ENCODE measurements around the gene ZFP64. TPM values are rescaled to one million over a fixed set of nuclear protein-coding genes. Genes with fewer than 3 reads are reported as not detected.
"Not testable (repeated sequence)": the region's sequence is repeated elsewhere in the genome, so short reads cannot be mapped to it uniquely, and the experiment has no call there.

ZFP64 gene
- total RNA-seq, 2 experiments from 2014 or later, result 11.6 to 14.2 TPM

- POLR2A ChIA-PET, result interaction anchor here (1.3 kb wide), 1 partner anchor 13 kb away, joined by 3 read pairs; no protein-coding TSS in a partner anchor
- H3K4me1 Mint-ChIP-seq (ENCODE audit: low read depth), result peaks cover 18% of the 10 kb centered on the region
- ATAC-seq (no peak), DNase-seq (no peak)
- CTCF ChIA-PET, result no interaction called here
- no peaks in the 10 kb centered on the region for H3K36me3 Mint-ChIP-seq (ENCODE audit: low read depth)
- H3K4me3 Mint-ChIP-seq, result no peak overlapping the region
- no peaks in the 10 kb centered on the region for H3K27me3 Mint-ChIP-seq
- intact Hi-C loops (cut with micrococcal nuclease), result no loop called here
- no peak for TF ChIP-seq CTCF (IDR thresholded peaks at IDR 0.05)
- H3K9me3 Mint-ChIP-seq, result no peaks in the 10 kb centered on the region
- H3K27ac Mint-ChIP-seq, result no peak overlapping the region
These were observed 2.4 kb upstream of the ZFP64 start for GRCh38 chr20:52193886-52194545.

GRCh38 chr20:52193133-52193532, 1.6 kb upstream of the ZFP64 start:
- Mint-ChIP-seq H3K4me1 (ENCODE audit: low read depth) (peaks cover 18% of the 10 kb centered on the region), H3K27me3 (no peaks in the 10 kb centered on the region), H3K9me3 (no peaks in the 10 kb centered on the region), H3K27ac (peak overlapping the region; percentile 87), H3K36me3 (ENCODE audit: low read depth) (no peaks in the 10 kb centered on the region), H3K4me3 (peak overlapping the region; percentile 78)
- intact Hi-C loops (cut with micrococcal nuclease), result no loop called here
- no peak for TF ChIP-seq CTCF (IDR thresholded peaks at IDR 0.05)
- CTCF ChIA-PET, result no interaction called here
- ATAC-seq, result no peak
- POLR2A ChIA-PET, result interaction anchor here (1.7 kb wide), 1 partner anchor 14 kb away, joined by 7 read pairs; no protein-coding TSS in a partner anchor
- DNase-seq, result no peak

- Mint-ChIP-seq H3K27ac (peak overlapping the region; percentile 87), H3K4me3 (peak overlapping the region; percentile 78), H3K4me1 (ENCODE audit: low read depth) (peaks cover 18% of the 10 kb centered on the region)
- H3K9me3 Mint-ChIP-seq; DNase-seq; H3K36me3 Mint-ChIP-seq (ENCODE audit: low read depth); ATAC-seq; H3K27me3 Mint-ChIP-seq; intact Hi-C loops (cut with micrococcal nuclease): not testable (repeated sequence)
- ChIA-PET CTCF (interaction anchor here (1.5 kb wide), 1 partner anchor 37 kb away, joined by 4 read pairs; no protein-coding TSS in a partner anchor), POLR2A (interaction anchor here (1.4 to 1.7 kb wide), 3 partner anchors 12 to 1722 kb away, joined by 3 to 7 read pairs (median 3); no protein-coding TSS in a partner anchor)
These were observed 1.1 kb upstream of the ZFP64 start for GRCh38 chr20:52192719-52193007.

- ATAC-seq, result peak; percentile 45
- ChIA-PET POLR2A (interaction anchor here (0.7 to 1.7 kb wide), 8 partner anchors 9 to 1723 kb away, joined by 3 to 7 read pairs (median 3); no protein-coding TSS in a partner anchor), CTCF (interaction anchor here (0.8 to 1.5 kb wide), 6 partner anchors 20 to 120 kb away, joined by 3 to 4 read pairs (median 3); no protein-coding TSS in a partner anchor)
- intact Hi-C loops (cut with micrococcal nuclease), result no loop called here
- Mint-ChIP-seq H3K4me1 (ENCODE audit: low read depth) (peaks cover 18% of the 10 kb centered on the region), H3K36me3 (ENCODE audit: low read depth) (no peaks in the 10 kb centered on the region), H3K27me3 (no peaks in the 10 kb centered on the region), H3K9me3 (no peaks in the 10 kb centered on the region), H3K4me3 (peak overlapping the region; percentile 78), H3K27ac (peak overlapping the region; percentile 87)
- peak; percentile 61 for DNase-seq
- peak; percentile 25 for TF ChIP-seq CTCF (IDR thresholded peaks at IDR 0.05)
These were observed 538 bp upstream of the ZFP64 start for GRCh38 chr20:52191916-52192718.

- ChIA-PET CTCF (interaction anchor here (1.0 to 1.2 kb wide), 4 partner anchors 17 to 62 kb away, joined by 3 read pairs; no protein-coding TSS in a partner anchor), POLR2A (no interaction called here)
- no peaks in the 10 kb centered on the region for H3K9me3 Mint-ChIP-seq
- H3K4me1 Mint-ChIP-seq (ENCODE audit: low read depth), result peaks cover 20% of the 10 kb centered on the region
- H3K27me3 Mint-ChIP-seq, result no peaks in the 10 kb centered on the region
- TF ChIP-seq CTCF (IDR thresholded peaks at IDR 0.05), result no peak
- H3K36me3 Mint-ChIP-seq (ENCODE audit: low read depth), result peaks cover 7% of the 10 kb centered on the region
- ATAC-seq, result peak; percentile 45
- intact Hi-C loops (cut with micrococcal nuclease), result no loop called here
- peak overlapping the region; percentile 93 for H3K27ac Mint-ChIP-seq
- peak; percentile 64 for DNase-seq
- peak overlapping the region; percentile 93 for H3K4me3 Mint-ChIP-seq
These were observed 995 bp downstream of the ZFP64 start for GRCh38 chr20:52190437-52191131.

Data from activated CD8-positive, alpha-beta T cell treated with anti-CD3 and anti-CD28 coated beads for 36 hours (primary cell).